K562 (cell line): Measurements from ENCODE around the gene GOLGA8B. TPM values are rescaled to one million over a fixed set of nuclear protein-coding genes. Genes with fewer than 3 reads are reported as not detected.

Source experiments
- ARID3A ChIP-seq: IDR thresholded peaks from 2 replicates; pipeline ENCODE4 v1.6.1; 2012; ENCODE audit warnings: low read depth, low read length, improper control_type of control experiment, borderline replicate concordance
- CHAMP1 ChIP-seq: fragments of 450-650 bp; IDR thresholded peaks from 2 replicates; pipeline ENCODE4 v1.6.1; 2016; ENCODE audit warnings: mild to moderate bottlenecking
- DPF2 ChIP-seq: fragments of 450-650 bp; IDR thresholded peaks from 2 replicates; pipeline ENCODE4 v1.6.1; 2016
- EGR1 ChIP-seq: fragments of 450-650 bp; conservative IDR thresholded peaks from 2 replicates; pipeline ENCODE4 v1.6.1; 2017; ENCODE audit warnings: mild to moderate bottlenecking
- ETS1 ChIP-seq: conservative IDR thresholded peaks from 2 replicates; pipeline ENCODE4 v1.6.1; 2011; ENCODE audit warnings: low read depth, mild to moderate bottlenecking, low read length; ENCODE audit not compliant: control insufficient read depth
- HDAC6 ChIP-seq: IDR thresholded peaks from 2 replicates; pipeline ENCODE4 v1.6.1; 2012; ENCODE audit warnings: low read depth, mild to moderate bottlenecking, control low read depth, inconsistent platforms, low read length, moderate library complexity
- KDM2B ChIP-seq: fragments of 250-450 bp; sonication (Bioruptor Pico); IDR thresholded peaks from 2 replicates; pipeline ENCODE4 v1.8.0; 2021; ENCODE audit warnings: mild to moderate bottlenecking, moderate library complexity
- MCM2 ChIP-seq: fragments of 450-650 bp; IDR thresholded peaks from 2 replicates; pipeline ENCODE4 v1.6.1; 2017; ENCODE audit warnings: low read depth, mild to moderate bottlenecking
- NFE2L1 ChIP-seq: fragments of 450-650 bp; IDR thresholded peaks from 2 replicates; pipeline ENCODE4 v1.6.1; 2016; ENCODE audit warnings: missing genetic modification characterization, low read depth, mild to moderate bottlenecking, missing compliant biosample characterization, moderate library complexity, borderline replicate concordance
- PHB ChIP-seq: fragments of 250-450 bp; sonication (Bioruptor Pico); IDR thresholded peaks from 2 replicates; pipeline ENCODE4 v1.5.0; 2021
- SAFB ChIP-seq: fragments of 200-400 bp; formaldehyde crosslinking; IDR thresholded peaks from 2 replicates; pipeline ENCODE4 v1.6.1; 2017; ENCODE audit warnings: low read depth, low read length, borderline replicate concordance
- SFPQ ChIP-seq: fragments of 200-400 bp; formaldehyde crosslinking; IDR thresholded peaks from 2 replicates; pipeline ENCODE4 v1.6.1; 2017; ENCODE audit warnings: mild to moderate bottlenecking, low read depth, low read length, moderate library complexity
- SMC3 ChIP-seq: conservative IDR thresholded peaks from 2 replicates; pipeline ENCODE4 v1.6.1; 2011; ENCODE audit warnings: low read depth, low read length, improper control_type of control experiment; ENCODE audit not compliant: insufficient read depth
- STAT5A ChIP-seq: IDR thresholded peaks from 2 replicates; pipeline ENCODE4 v1.6.1; 2012; ENCODE audit warnings: low read length, inconsistent platforms, borderline replicate concordance
- TARDBP ChIP-seq: fragments of 450-650 bp; IDR thresholded peaks from 2 replicates; pipeline ENCODE4 v1.6.1; 2016
- TBL1XR1 ChIP-seq, 2 experiments: IDR thresholded peaks; 2 replicates each; pipeline ENCODE4 v1.6.1; 2012; ENCODE audit warnings: improper control_type of control experiment in 2 of 2, low read length in 2 of 2, mild to moderate bottlenecking in 1 of 2
- ZNF551 ChIP-seq: fragments of 250-450 bp; sonication (Bioruptor Pico); IDR thresholded peaks from 2 replicates; pipeline ENCODE4 v1.5.0; 2021; ENCODE audit warnings: mild to moderate bottlenecking, moderate library complexity
- ZNF561 ChIP-seq: fragments of 450-650 bp; formaldehyde crosslinking; conservative IDR thresholded peaks from 2 replicates; pipeline ENCODE4 v1.4.0; 2020; ENCODE audit warnings: mild to moderate bottlenecking, moderate library complexity
- ZNF655 ChIP-seq: fragments of 250-450 bp; sonication (Bioruptor Pico); IDR thresholded peaks from 2 replicates; pipeline ENCODE4 v1.5.0; 2021
- polyA plus RNA-seq, 8 experiments: library from polyadenylated mRNA; depleted of rRNA in 4 of 8; stranded (reverse) in 5 of 8; unstranded in 3 of 8; fragments of >200 nt; fragmentation: Nextera tagmentation in 2 of 8; fragmentation: Illumina TruSeq in 1 of 8; extraction: Ambion mirVana in 2 of 8; extraction: Trizol in 1 of 8; gene quantifications; 2 replicates each; pipeline versions ENCODE4 v1.2.1 to v1.2.3, GENCODE V29; 2011 to 2014; ENCODE audit warnings: inconsistent platforms in 1 of 8, missing spikeins in 1 of 8
- total RNA-seq, 7 experiments: library from RNA; depleted of rRNA in 6 of 7; stranded (reverse); fragments of >200 nt in 6 of 7; fragmentation: Illumina TruSeq in 2 of 7; extraction: Trizol in 2 of 7; gene quantifications; 2 replicates each; pipeline versions ENCODE4 v1.2.1 to v1.2.3, GENCODE V29; 2011 to 2021; ENCODE audit warnings: low replicate concordance in 1 of 7

The GOLGA8B gene
- total and polyA plus RNA-seq, 9 of the 15 experiments (the other 6 are each of a cell fraction or from before 2014, with no cell fraction given): 7.9 to 236 (median 54.1) TPM

GRCh38 chr15:34583399-34584329 is at the start of gene GOLGA8B (continued):
- no peak for TF ChIP-seq ZNF551 (CRISPR knock-in tag)
- TF ChIP-seq CHAMP1: no peak
- no peak for TF ChIP-seq STAT5A
- no peak for TF ChIP-seq DPF2
- no peak for TF ChIP-seq NFE2L1 (tag)
- TF ChIP-seq SAFB: no peak
- no peak for TF ChIP-seq MCM2
- no peak for TF ChIP-seq PHB (CRISPR knock-in tag)
- TF ChIP-seq EGR1: no peak
- no peak for TF ChIP-seq SFPQ
- TF ChIP-seq TARDBP: no peak
- TF ChIP-seq HDAC6: no peak
- TF ChIP-seq SMC3: no peak
- no peak for TF ChIP-seq ARID3A
- no peak for TF ChIP-seq ZNF561 (CRISPR knock-in tag)
- TF ChIP-seq ETS1: no peak; the same call in 1 of the 2 replicates
- no peak for TF ChIP-seq TBL1XR1 (IDR thresholded peaks at IDR 0.05; ENCODE audit: low read length in 2 of 2)
- no peak for TF ChIP-seq KDM2B (CRISPR knock-in tag)
- no peak for TF ChIP-seq ZNF655 (CRISPR knock-in tag)
